Transverse colon (tissue), 4 donors: ENCODE data around the gene DGLUCY. TPM values are rescaled to one million over a fixed set of nuclear protein-coding genes. Genes with fewer than 3 reads are reported as not detected.

ENCODE experiments used
- DNase-seq: peaks from one replicate; pipeline ENCODE4 v3.0.0-alpha.2; 2019
- H3K27ac ChIP-seq, 4 donors: fragments of 200-600 bp; sonication (generic); 2 replicates each; pipeline ENCODE4 v1.5.1; 2016 to 2018; ENCODE audit warnings: inconsistent platforms in 4 of 4
- H3K27me3 ChIP-seq: fragments of 200-600 bp; sonication (generic); 2 replicates; pipeline ENCODE4 v1.5.1; 2017; ENCODE audit warnings: inconsistent platforms
- H3K36me3 ChIP-seq, 4 donors: fragments of 200-600 bp; sonication (generic); 2 replicates each; pipeline ENCODE4 v1.5.1; 2017 to 2019; ENCODE audit warnings: inconsistent platforms in 4 of 4
- H3K4me1 ChIP-seq, 4 donors: fragments of 200-600 bp; sonication (generic); 2 replicates each; pipeline ENCODE4 v1.5.1; 2017 to 2020; ENCODE audit warnings: inconsistent platforms in 4 of 4
- H3K4me3 ChIP-seq, 4 donors: fragments of 200-600 bp; sonication (generic); 1 replicate in 1 of 4; 2 replicates in 3 of 4; pipeline versions ENCODE4 v1.5.1 to v1.6.1; 2017 to 2019; ENCODE audit warnings: inconsistent platforms in 4 of 4
- H3K9me3 ChIP-seq, 2 donors: fragments of 200-600 bp; sonication (generic); 2 replicates each; pipeline ENCODE4 v1.5.1; 2017 to 2019; ENCODE audit warnings: inconsistent platforms in 2 of 2
- CTCF ChIP-seq, 5 experiments: fragments of 200-600 bp in 3 of 5; fragments of 450-650 bp in 2 of 5; sonication (generic) in 3 of 5; IDR thresholded peaks; 1 replicate in 2 of 5; 2 replicates in 3 of 5; pipeline ENCODE4 v1.5.1; 2016 to 2017; ENCODE audit warnings: antibody characterized with exemption in 5 of 5, inconsistent platforms in 3 of 5, mild to moderate bottlenecking in 2 of 5, moderate library complexity in 1 of 5
- EP300 ChIP-seq: sonication (generic); formaldehyde crosslinking; IDR thresholded peaks from one replicate; pipeline ENCODE4 v1.6.1; 2017; ENCODE audit warnings: antibody characterized with exemption, low read depth
- POLR2A ChIP-seq: fragments of 450-650 bp; IDR thresholded peaks from one replicate; pipeline ENCODE4 v1.6.1; 2016; ENCODE audit warnings: antibody characterized with exemption, mild to moderate bottlenecking, moderate library complexity
- POLR2AphosphoS5 ChIP-seq, 3 donors: sonication (generic); formaldehyde crosslinking; IDR thresholded peaks; one replicate each; pipeline ENCODE4 v1.6.1; 2016; ENCODE audit warnings: antibody characterized with exemption in 3 of 3
- WGBS, 2 donors: methylation state at CpG; one replicate each; pipeline ENCODE4 v1.1.5; 2018; ENCODE audit warnings: low coverage in 1 of 2; 5-methylcytosine and 5-hydroxymethylcytosine counted together
- in situ Hi-C, 4 donors: fragments of 200-750 bp; cut with MboI; loops; one replicate each; pipeline versions ENCODE4 v1.15.0 to v1.15.1; 2017; ENCODE audit warnings: low sequenced_read_pairs in 3 of 4, low pct_ligation_motif_present in 1 of 4, low pct_unique_long_range_greater_than_20kb in 1 of 4
- intact Hi-C: fragments of 100-400 bp; cut with DNase I; formaldehyde crosslinking; loops from one replicate; pipeline ENCODE4 v1.15.1; 2023; ENCODE audit warnings: low total_unique reads
- total RNA-seq, 4 donors: library from RNA; depleted of rRNA; stranded (reverse); fragments of >200 nt; gene quantifications; one replicate each; pipeline ENCODE4 v1.1.0, GENCODE V29; 2016

The DGLUCY gene
- total RNA-seq, 4 donors from 2014 or later: 62.1 to 229 (median 102) TPM

GRCh38 chr14:91215381-91215780 is 101.5 kb downstream of the DGLUCY start:
- Histone ChIP-seq H3K4me3 (no peak overlapping the region), H3K27me3 (no peaks in the 10 kb centered on the region), H3K9me3 (no peaks in the 10 kb centered on the region), H3K27ac (no peak overlapping the region), H3K36me3 (peaks cover 0 to 59% (median 24%) of the 10 kb centered on the region in 4 donors), H3K4me1 (peaks cover 0 to 4% (median 0%) of the 10 kb centered on the region in 4 donors)
- intact Hi-C loops (no loop called here), in situ Hi-C loops (no loop called here)
- no peak for DNase-seq
- 97% methylated on average over 10 of the region's 10 CpGs; no CpG with 5 or more reads in 1 of the 2 donors for WGBS, 2 donors
- TF ChIP-seq POLR2A (no peak), EP300 (no peak), POLR2AphosphoS5 (IDR thresholded peaks at IDR 0.05) (no peak), CTCF (IDR thresholded peaks at IDR 0.05) (no peak)

GRCh38 chr14:91216731-91217226 is 102.9 kb downstream of the DGLUCY start:
- 95% methylated on average over 12 of the region's 13 CpGs; no CpG with 5 or more reads in 1 of the 2 donors for WGBS, 2 donors
- no peaks in the 10 kb centered on the region for H3K9me3 ChIP-seq
- TF ChIP-seq POLR2A (no peak), POLR2AphosphoS5 (IDR thresholded peaks at IDR 0.05) (no peak), EP300 (no peak), CTCF (IDR thresholded peaks at IDR 0.05) (no peak)
- in situ Hi-C loops: no loop called here
- H3K27ac ChIP-seq: no peak overlapping the region
- no peak for DNase-seq
- no peak overlapping the region for H3K4me3 ChIP-seq
- peaks cover 0 to 47% (median 18%) of the 10 kb centered on the region in 4 donors for H3K36me3 ChIP-seq
- H3K27me3 ChIP-seq: no peaks in the 10 kb centered on the region
- peaks cover 0 to 4% (median 0%) of the 10 kb centered on the region in 4 donors for H3K4me1 ChIP-seq
- intact Hi-C loops: no loop called here

GRCh38 chr14:91218014-91218413 is 104.1 kb downstream of the DGLUCY start:
- TF ChIP-seq CTCF (IDR thresholded peaks at IDR 0.05) (no peak), EP300 (no peak), POLR2A (no peak), POLR2AphosphoS5 (IDR thresholded peaks at IDR 0.05) (no peak)
- H3K27me3 ChIP-seq: no peaks in the 10 kb centered on the region
- no peaks in the 10 kb centered on the region for H3K9me3 ChIP-seq
- no peak overlapping the region for H3K27ac ChIP-seq
- intact Hi-C loops (no loop called here), in situ Hi-C loops (no loop called here)
- peaks cover 0 to 4% (median 0%) of the 10 kb centered on the region in 4 donors for H3K4me1 ChIP-seq
- no peak overlapping the region for H3K4me3 ChIP-seq
- WGBS, 2 donors: 75 to 93% methylated on average over 2 to 4 of the region's 4 CpGs
- peaks cover 0 to 38% (median 16%) of the 10 kb centered on the region in 4 donors for H3K36me3 ChIP-seq
- DNase-seq: no peak

GRCh38 chr14:91219517-91220389 is 105.9 kb downstream of the DGLUCY start:
- Histone ChIP-seq H3K27me3 (no peaks in the 10 kb centered on the region), H3K9me3 (no peaks in the 10 kb centered on the region), H3K36me3 (peaks cover 0 to 33% (median 13%) of the 10 kb centered on the region in 4 donors), H3K4me3 (no peak overlapping the region), H3K4me1 (peaks cover 0 to 4% (median 0%) of the 10 kb centered on the region in 4 donors), H3K27ac (no peak overlapping the region)
- no peak for DNase-seq
- TF ChIP-seq POLR2AphosphoS5 (IDR thresholded peaks at IDR 0.05): no peak
- no peak for TF ChIP-seq EP300
- no peak for TF ChIP-seq CTCF (IDR thresholded peaks at IDR 0.05)
- TF ChIP-seq POLR2A: no peak
- 65 to 86% methylated on average over 5 to 13 of the region's 13 CpGs for WGBS, 2 donors
- in situ Hi-C loops (no loop called here), intact Hi-C loops (no loop called here)
